ENCODE data around the gene SULT1A2.
A peak's percentile ranks its signal among the peaks of the same experiment; 100 is the strongest.
"Not testable (repeated sequence)": the region's sequence is repeated elsewhere in the genome, so short reads cannot be mapped to it uniquely, and the experiment has no call there.

SULT1A2 gene

DNA sequence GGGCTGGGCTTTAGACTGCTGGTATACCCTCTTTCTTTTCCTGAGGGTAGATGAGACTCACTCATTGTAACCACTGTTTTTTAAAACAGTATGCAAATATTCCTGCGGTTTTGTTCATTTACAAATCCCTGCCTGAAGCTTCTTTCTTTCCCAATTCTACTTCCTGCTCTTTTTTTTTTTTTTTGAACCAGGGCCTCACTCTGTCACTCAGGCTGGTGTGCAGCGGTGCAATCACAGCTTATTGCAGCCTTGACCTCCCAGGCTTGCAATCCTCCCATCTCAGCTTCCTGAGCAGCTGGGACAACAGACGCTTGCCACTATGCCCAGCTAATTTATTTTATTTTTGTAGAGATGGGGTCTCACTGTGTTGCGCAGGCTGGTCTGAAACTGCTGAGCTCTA, 21.0 kb upstream of the SULT1A2 start:
- DNase-seq: no peak
- no peak overlapping the region for H3K9ac ChIP-seq (ENCODE audit: low read length)
- no peak overlapping the region for H3K4me3 ChIP-seq (ENCODE audit: low read length)

DNA sequence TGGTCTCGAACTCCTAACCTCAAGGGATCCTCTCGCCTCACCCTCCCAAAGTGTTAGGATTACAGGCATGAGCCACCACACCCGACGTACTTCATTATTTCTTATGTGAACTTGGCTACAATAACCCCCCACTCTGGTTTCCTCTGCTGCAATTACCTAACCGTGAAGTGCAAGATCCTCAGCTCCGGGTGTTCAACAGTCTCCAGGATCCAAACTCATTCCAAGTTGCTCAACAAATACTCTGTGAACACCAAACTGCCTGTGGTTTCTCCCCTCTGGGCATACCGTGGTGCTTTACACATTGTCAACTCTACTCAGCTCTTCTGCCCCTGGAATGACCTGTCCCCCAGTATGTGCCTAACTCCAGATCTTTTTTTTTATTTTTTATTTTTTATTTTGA, 19.8 kb upstream of the SULT1A2 start:
- TF ChIP-seq EZH2phosphoT487 (IDR thresholded peaks at IDR 0.05; ENCODE audit: low read length): no peak
- TF ChIP-seq, protein P1, sequence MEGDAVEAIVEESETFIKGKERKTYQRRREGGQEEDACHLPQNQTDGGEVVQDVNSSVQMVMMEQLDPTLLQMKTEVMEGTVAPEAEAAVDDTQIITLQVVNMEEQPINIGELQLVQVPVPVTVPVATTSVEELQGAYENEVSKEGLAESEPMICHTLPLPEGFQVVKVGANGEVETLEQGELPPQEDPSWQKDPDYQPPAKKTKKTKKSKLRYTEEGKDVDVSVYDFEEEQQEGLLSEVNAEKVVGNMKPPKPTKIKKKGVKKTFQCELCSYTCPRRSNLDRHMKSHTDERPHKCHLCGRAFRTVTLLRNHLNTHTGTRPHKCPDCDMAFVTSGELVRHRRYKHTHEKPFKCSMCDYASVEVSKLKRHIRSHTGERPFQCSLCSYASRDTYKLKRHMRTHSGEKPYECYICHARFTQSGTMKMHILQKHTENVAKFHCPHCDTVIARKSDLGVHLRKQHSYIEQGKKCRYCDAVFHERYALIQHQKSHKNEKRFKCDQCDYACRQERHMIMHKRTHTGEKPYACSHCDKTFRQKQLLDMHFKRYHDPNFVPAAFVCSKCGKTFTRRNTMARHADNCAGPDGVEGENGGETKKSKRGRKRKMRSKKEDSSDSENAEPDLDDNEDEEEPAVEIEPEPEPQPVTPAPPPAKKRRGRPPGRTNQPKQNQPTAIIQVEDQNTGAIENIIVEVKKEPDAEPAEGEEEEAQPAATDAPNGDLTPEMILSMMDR (IDR thresholded peaks at IDR 0.05; ENCODE audit: low read length): no peak
- TF ChIP-seq EZH2 (optimal IDR thresholded peaks at IDR 0.05; ENCODE audit: low read depth, low read length): no peak
- no peak overlapping the region for H2AFZ ChIP-seq (ENCODE audit: low read length)
- no peak overlapping the region for H3K4me3 ChIP-seq (ENCODE audit: low read length)

More for the DNA sequence above, 21.0 kb upstream of the SULT1A2 start:
- H3K9me2 ChIP-seq (replicated peaks; ENCODE audit: insufficient read depth, low read length): no peaks in the 10 kb centered on the region
- no peaks in the 10 kb centered on the region for H3K4me1 ChIP-seq (ENCODE audit: low read length)
- H3F3A ChIP-seq (ENCODE audit: insufficient read depth, low read length): no peaks in the 10 kb centered on the region
- no peaks in the 10 kb centered on the region for H3K36me3 ChIP-seq (replicated peaks; ENCODE audit: insufficient read depth, low read length)
- H4K20me1 ChIP-seq (ENCODE audit: insufficient read depth, low read length): no peaks in the 10 kb centered on the region
- no peaks in the 10 kb centered on the region for H3K27me3 ChIP-seq (replicated peaks; ENCODE audit: insufficient read depth, low read length)
- no peaks in the 10 kb centered on the region for H3K9me3 ChIP-seq (replicated peaks; ENCODE audit: insufficient read depth, low read length)
- TF ChIP-seq EZH2 (optimal IDR thresholded peaks at IDR 0.05; ENCODE audit: low read depth, low read length) (no peak), EZH2phosphoT487 (IDR thresholded peaks at IDR 0.05; ENCODE audit: low read length) (no peak)
- TF ChIP-seq, protein P1 (IDR thresholded peaks at IDR 0.05; ENCODE audit: low read length): no peak
- H3K27ac ChIP-seq (ENCODE audit: low read length): no peak overlapping the region
- no peak overlapping the region for H2AFZ ChIP-seq (ENCODE audit: low read length)
- no peaks in the 10 kb centered on the region for H3K79me2 ChIP-seq (ENCODE audit: low read length)
- no peak overlapping the region for H3K4me2 ChIP-seq (ENCODE audit: low read depth, low read length)

GRCh38 chr16:28616224-28616577, 19.4 kb upstream of the SULT1A2 start:
- H3K9ac ChIP-seq (ENCODE audit: low read length); H3K4me3 ChIP-seq (ENCODE audit: low read length); H3K27me3 ChIP-seq (replicated peaks; ENCODE audit: insufficient read depth, low read length); DNase-seq; H2AFZ ChIP-seq (ENCODE audit: low read length); H3K79me2 ChIP-seq (ENCODE audit: low read length); H3F3A ChIP-seq (ENCODE audit: insufficient read depth, low read length); H4K20me1 ChIP-seq (ENCODE audit: insufficient read depth, low read length); H3K36me3 ChIP-seq (replicated peaks; ENCODE audit: insufficient read depth, low read length); H3K9me3 ChIP-seq (replicated peaks; ENCODE audit: insufficient read depth, low read length); H3K4me1 ChIP-seq (ENCODE audit: low read length); H3K4me2 ChIP-seq (ENCODE audit: low read depth, low read length); H3K27ac ChIP-seq (ENCODE audit: low read length); H3K9me2 ChIP-seq (replicated peaks; ENCODE audit: insufficient read depth, low read length): not testable (repeated sequence)

More for the DNA sequence above, 19.8 kb upstream of the SULT1A2 start:
- no peak overlapping the region for H3K9ac ChIP-seq (ENCODE audit: low read length)
- no peaks in the 10 kb centered on the region for H3K9me3 ChIP-seq (replicated peaks; ENCODE audit: insufficient read depth, low read length)
- H3K36me3 ChIP-seq (replicated peaks; ENCODE audit: insufficient read depth, low read length): no peaks in the 10 kb centered on the region
- H3K4me1 ChIP-seq (ENCODE audit: low read length): no peaks in the 10 kb centered on the region
- H3K79me2 ChIP-seq (ENCODE audit: low read length): no peaks in the 10 kb centered on the region
- H3F3A ChIP-seq (ENCODE audit: insufficient read depth, low read length): no peaks in the 10 kb centered on the region
- no peaks in the 10 kb centered on the region for H3K9me2 ChIP-seq (replicated peaks; ENCODE audit: insufficient read depth, low read length)
- H3K27me3 ChIP-seq (replicated peaks; ENCODE audit: insufficient read depth, low read length): no peaks in the 10 kb centered on the region
- no peak overlapping the region for H3K4me2 ChIP-seq (ENCODE audit: low read depth, low read length)
- no peak for DNase-seq
- H3K27ac ChIP-seq (ENCODE audit: low read length): no peak overlapping the region
- no peaks in the 10 kb centered on the region for H4K20me1 ChIP-seq (ENCODE audit: insufficient read depth, low read length)

DNA sequence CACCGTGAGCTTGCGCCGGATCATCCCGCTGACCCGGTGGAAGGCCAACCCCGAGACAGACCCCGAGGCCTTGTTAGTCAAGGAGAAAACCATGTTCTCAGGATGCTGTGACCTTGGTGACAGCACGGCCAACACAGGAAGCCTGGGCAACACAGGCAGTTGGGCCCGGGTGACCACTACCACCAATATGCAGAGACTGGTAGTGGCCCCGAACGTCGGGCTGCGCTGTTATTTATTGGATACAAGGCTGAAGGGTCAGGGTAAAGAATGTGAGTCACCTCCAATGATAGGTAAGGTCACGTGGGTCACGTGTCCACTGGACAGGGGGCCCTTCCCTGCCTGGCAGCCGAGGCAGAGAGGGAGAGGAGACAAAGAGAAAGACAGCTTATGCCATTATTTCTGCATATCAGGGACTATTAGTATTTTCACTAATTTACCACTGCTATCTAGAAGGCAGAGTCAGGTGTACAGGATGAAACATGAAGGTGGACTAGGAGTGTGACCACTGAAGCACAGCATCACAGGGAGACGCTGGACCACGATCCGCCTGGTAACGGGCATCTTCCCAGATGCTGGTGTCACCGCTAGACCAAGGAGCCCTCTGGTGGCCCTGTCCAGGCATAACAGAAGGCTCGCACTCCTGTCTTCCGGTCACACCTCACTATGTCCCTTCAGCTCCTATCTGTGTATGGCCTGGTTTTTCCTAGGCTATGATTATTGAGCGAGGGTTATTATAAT, 18.8 kb upstream of the SULT1A2 start:
- not testable (repeated sequence) for H3K9me3 ChIP-seq (replicated peaks; ENCODE audit: insufficient read depth, low read length); H3K4me2 ChIP-seq (ENCODE audit: low read depth, low read length); H3K27me3 ChIP-seq (replicated peaks; ENCODE audit: insufficient read depth, low read length); H3K9ac ChIP-seq (ENCODE audit: low read length); H3K4me1 ChIP-seq (ENCODE audit: low read length); H3K79me2 ChIP-seq (ENCODE audit: low read length); H4K20me1 ChIP-seq (ENCODE audit: insufficient read depth, low read length); DNase-seq; H2AFZ ChIP-seq (ENCODE audit: low read length); H3K36me3 ChIP-seq (replicated peaks; ENCODE audit: insufficient read depth, low read length); H3K27ac ChIP-seq (ENCODE audit: low read length); H3F3A ChIP-seq (ENCODE audit: insufficient read depth, low read length); H3K4me3 ChIP-seq (ENCODE audit: low read length); H3K9me2 ChIP-seq (replicated peaks; ENCODE audit: insufficient read depth, low read length)
- TF ChIP-seq, protein P1 (IDR thresholded peaks at IDR 0.05; ENCODE audit: low read length): peak; percentile 46

GRCh38 chr16:28614561-28614960, 17.7 kb upstream of the SULT1A2 start:
- not testable (repeated sequence) for H3K4me2 ChIP-seq (ENCODE audit: low read depth, low read length); H3K9me3 ChIP-seq (replicated peaks; ENCODE audit: insufficient read depth, low read length); H3K36me3 ChIP-seq (replicated peaks; ENCODE audit: insufficient read depth, low read length); H3K27me3 ChIP-seq (replicated peaks; ENCODE audit: insufficient read depth, low read length); H4K20me1 ChIP-seq (ENCODE audit: insufficient read depth, low read length); H3K27ac ChIP-seq (ENCODE audit: low read length); H3K4me3 ChIP-seq (ENCODE audit: low read length); H3F3A ChIP-seq (ENCODE audit: insufficient read depth, low read length); H3K9ac ChIP-seq (ENCODE audit: low read length); DNase-seq; H2AFZ ChIP-seq (ENCODE audit: low read length); H3K4me1 ChIP-seq (ENCODE audit: low read length); H3K9me2 ChIP-seq (replicated peaks; ENCODE audit: insufficient read depth, low read length); H3K79me2 ChIP-seq (ENCODE audit: low read length)

DNA sequence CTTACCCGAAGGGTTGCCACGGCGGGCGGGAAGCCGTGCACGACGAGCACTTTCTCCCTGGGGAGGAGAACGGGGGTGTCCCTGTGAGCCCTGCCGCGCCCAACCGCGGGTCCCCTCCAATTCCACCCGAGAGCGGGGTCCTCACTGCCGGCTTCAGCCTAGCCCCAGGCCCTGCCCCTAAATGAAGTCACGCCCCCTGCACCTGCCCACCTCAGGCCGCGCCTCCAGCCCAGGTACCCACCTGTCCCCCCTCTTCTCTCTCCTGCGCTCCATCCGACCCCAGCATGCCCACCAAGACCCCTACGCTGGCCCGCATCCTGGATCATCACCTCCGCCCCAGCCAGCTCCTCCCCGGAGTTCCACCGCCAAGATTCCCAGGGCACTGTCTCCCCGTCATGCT, 17.1 kb upstream of the SULT1A2 start:
- H3K36me3 ChIP-seq (replicated peaks; ENCODE audit: insufficient read depth, low read length); H3K9ac ChIP-seq (ENCODE audit: low read length); H2AFZ ChIP-seq (ENCODE audit: low read length); H3K27me3 ChIP-seq (replicated peaks; ENCODE audit: insufficient read depth, low read length); H3F3A ChIP-seq (ENCODE audit: insufficient read depth, low read length); H4K20me1 ChIP-seq (ENCODE audit: insufficient read depth, low read length); DNase-seq; H3K9me3 ChIP-seq (replicated peaks; ENCODE audit: insufficient read depth, low read length); H3K4me1 ChIP-seq (ENCODE audit: low read length); H3K4me3 ChIP-seq (ENCODE audit: low read length); H3K27ac ChIP-seq (ENCODE audit: low read length); H3K9me2 ChIP-seq (replicated peaks; ENCODE audit: insufficient read depth, low read length); H3K4me2 ChIP-seq (ENCODE audit: low read depth, low read length); H3K79me2 ChIP-seq (ENCODE audit: low read length): not testable (repeated sequence)
